Muscle layer of duodenum (tissue), 2 donors: ENCODE measurements around the gene SVOP.
"Not testable (repeated sequence)": the region's sequence is repeated elsewhere in the genome, so short reads cannot be mapped to it uniquely, and the experiment has no call there.

Experiments
- H3K27ac ChIP-seq: one replicate; pipeline ENCODE4 v1.7.0; 2013; ENCODE audit warnings: mild to moderate bottlenecking, low read length
- H3K27me3 ChIP-seq: one replicate; pipeline ENCODE4 v1.7.0; 2013; ENCODE audit warnings: low read depth, mild to moderate bottlenecking, control low read depth, low read length
- H3K36me3 ChIP-seq, 2 donors: one replicate each; pipeline ENCODE4 v1.7.0; 2013; ENCODE audit warnings: low read length in 2 of 2, control low read depth in 1 of 2, mild to moderate bottlenecking in 1 of 2; ENCODE audit not compliant: insufficient read depth in 2 of 2, control insufficient read depth in 1 of 2
- H3K4me1 ChIP-seq, 2 donors: one replicate each; pipeline ENCODE4 v1.7.0; 2013; ENCODE audit warnings: low read length in 2 of 2, mild to moderate bottlenecking in 2 of 2, control low read depth in 1 of 2, moderate library complexity in 1 of 2; ENCODE audit not compliant: insufficient read depth in 2 of 2, control insufficient read depth in 1 of 2
- H3K4me3 ChIP-seq, 2 donors: one replicate each; pipeline ENCODE4 v1.7.0; 2013; ENCODE audit warnings: low read length in 2 of 2, low read depth in 1 of 2, mild to moderate bottlenecking in 1 of 2
- H3K9me3 ChIP-seq, 2 donors: one replicate each; pipeline ENCODE4 v1.7.0; 2013; ENCODE audit warnings: low read length in 2 of 2, control low read depth in 1 of 2, mild to moderate bottlenecking in 1 of 2; ENCODE audit not compliant: control insufficient read depth in 1 of 2
- donor health status: healthy.

SVOP gene

DNA sequence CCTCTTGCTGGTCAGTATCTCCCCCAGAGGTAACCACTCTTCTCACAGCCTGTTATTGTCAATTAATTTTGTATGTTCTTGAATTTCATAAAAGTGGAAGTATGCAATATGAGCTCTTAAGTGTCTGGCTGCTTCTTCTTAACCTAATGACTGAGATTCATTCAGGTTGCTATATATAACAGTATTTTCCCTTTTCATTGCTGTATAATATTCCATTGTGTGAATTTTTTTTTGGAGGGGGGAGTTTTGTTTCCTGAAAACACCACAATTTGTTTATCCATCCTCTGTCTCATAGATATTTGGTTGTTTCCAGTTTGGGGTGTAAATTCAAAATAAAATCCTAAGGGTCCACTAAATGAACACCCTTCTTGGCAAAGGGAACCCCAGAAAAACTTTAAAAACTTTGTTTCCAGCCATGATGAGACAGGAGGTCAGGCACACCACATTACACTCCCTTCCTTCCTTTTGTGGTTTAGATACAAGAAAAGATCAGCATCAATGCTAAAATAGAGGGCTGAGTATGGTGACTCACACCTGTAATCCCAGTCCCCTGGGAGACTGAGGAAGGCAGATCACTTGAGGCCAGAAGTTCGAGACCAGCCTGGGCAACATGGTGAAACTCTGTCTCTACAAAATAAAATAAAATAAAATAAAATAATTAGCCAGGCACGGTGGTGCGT, 145.0 kb downstream of the SVOP start:
- Histone ChIP-seq H3K27me3 (no peaks in the 10 kb centered on the region), H3K36me3 (no peaks in the 10 kb centered on the region), H3K27ac (no peak overlapping the region), H3K9me3 (no peaks in the 10 kb centered on the region), H3K4me1 (no peaks in the 10 kb centered on the region), H3K4me3 (no peak overlapping the region)

DNA sequence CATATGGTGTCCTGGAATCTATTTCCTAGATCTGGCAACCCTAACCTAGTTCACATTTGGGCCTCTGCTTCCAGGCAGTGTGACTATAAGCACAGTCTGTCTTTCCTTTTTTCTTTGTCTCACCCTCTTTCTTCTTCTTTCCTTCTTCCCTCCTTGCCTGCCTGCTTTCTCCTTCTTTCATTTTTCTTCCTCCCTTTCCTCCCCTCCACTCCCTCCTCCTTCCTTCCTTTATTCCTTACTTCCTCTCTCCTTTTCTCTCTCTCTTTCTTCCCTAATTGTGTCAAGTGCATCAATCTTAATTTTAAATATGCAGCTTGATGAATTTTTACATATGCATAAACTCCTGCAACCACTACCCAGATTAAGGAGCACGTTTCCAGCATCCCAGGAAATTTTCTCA, 145.6 kb downstream of the SVOP start:
- H3K27me3 ChIP-seq = no peaks in the 10 kb centered on the region
- no peak overlapping the region for H3K4me3 ChIP-seq
- no peak overlapping the region for H3K27ac ChIP-seq
- no peaks in the 10 kb centered on the region for H3K36me3 ChIP-seq
- no peaks in the 10 kb centered on the region for H3K4me1 ChIP-seq
- H3K9me3 ChIP-seq = no peaks in the 10 kb centered on the region

GRCh38 chr12:108868781-108869180, 152.1 kb downstream of the SVOP start:
- H3K4me1 ChIP-seq = no peaks in the 10 kb centered on the region
- no peaks in the 10 kb centered on the region for H3K36me3 ChIP-seq
- H3K27me3 ChIP-seq = no peaks in the 10 kb centered on the region
- H3K27ac ChIP-seq = no peak overlapping the region
- no peaks in the 10 kb centered on the region for H3K9me3 ChIP-seq
- no peak overlapping the region for H3K4me3 ChIP-seq

DNA sequence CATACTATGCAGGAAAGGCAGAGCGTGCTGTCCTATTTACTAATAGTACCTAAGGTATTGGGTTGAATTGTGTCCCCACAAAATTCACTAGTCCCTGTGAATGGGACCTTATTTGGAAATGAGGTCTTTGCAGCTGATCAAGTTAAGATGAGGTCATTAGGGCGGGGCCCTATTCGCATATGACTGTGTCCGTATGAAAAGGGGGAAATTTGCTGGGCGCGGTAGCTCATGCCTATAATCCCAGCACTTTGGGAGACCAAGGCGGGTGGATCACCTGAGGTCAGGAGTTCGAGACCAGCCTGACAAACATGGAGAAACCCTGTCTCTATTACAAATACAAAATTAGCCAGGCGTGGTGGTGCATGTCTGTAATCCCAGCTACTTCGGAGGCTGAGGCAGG, 154.8 kb downstream of the SVOP start:
- not testable (repeated sequence) for H3K4me3 ChIP-seq, H3K27ac ChIP-seq, H3K36me3 ChIP-seq, H3K4me1 ChIP-seq, H3K27me3 ChIP-seq, H3K9me3 ChIP-seq

DNA sequence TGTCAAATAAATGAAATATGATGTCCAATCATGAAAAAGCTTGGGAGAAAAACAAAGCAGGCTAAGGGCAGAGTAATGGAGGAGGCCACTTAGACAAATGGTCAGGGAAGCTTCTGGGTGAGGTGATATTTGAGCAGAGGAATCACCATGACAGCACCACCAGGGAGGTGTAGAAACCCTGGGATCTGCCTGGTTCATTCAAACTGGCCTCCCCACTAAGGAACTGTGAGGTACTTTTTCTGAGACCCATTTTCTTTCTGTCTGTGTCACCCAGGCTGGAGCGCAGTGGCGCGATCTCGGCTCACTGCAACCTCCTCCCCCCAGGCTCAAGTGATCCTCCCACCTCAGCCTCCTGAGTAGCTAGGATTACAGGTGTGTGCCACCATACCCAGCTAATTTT, 155.7 kb downstream of the SVOP start:
- peaks cover 3 to 6% of the 10 kb centered on the region in 2 donors for H3K4me1 ChIP-seq
- no peak overlapping the region for H3K4me3 ChIP-seq
- no peak overlapping the region for H3K27ac ChIP-seq
- H3K9me3 ChIP-seq = peaks cover 0 to 3% of the 10 kb centered on the region in 2 donors
- no peaks in the 10 kb centered on the region for H3K27me3 ChIP-seq
- H3K36me3 ChIP-seq = no peaks in the 10 kb centered on the region

GRCh38 chr12:108862588-108862959, 158.3 kb downstream of the SVOP start:
- no peak overlapping the region for H3K4me3 ChIP-seq
- peaks cover 13 to 19% of the 10 kb centered on the region in 2 donors for H3K4me1 ChIP-seq
- H3K36me3 ChIP-seq = no peaks in the 10 kb centered on the region
- H3K9me3 ChIP-seq = peaks cover 0 to 3% of the 10 kb centered on the region in 2 donors
- no peaks in the 10 kb centered on the region for H3K27me3 ChIP-seq
- H3K27ac ChIP-seq = no peak overlapping the region

GRCh38 chr12:108861878-108862587, 158.8 kb downstream of the SVOP start:
- no peak overlapping the region for H3K4me3 ChIP-seq
- H3K27ac ChIP-seq = no peak overlapping the region
- peaks cover 0 to 3% of the 10 kb centered on the region in 2 donors for H3K9me3 ChIP-seq
- peaks cover 0 to under 1% of the 10 kb centered on the region in 2 donors for H3K36me3 ChIP-seq
- no peaks in the 10 kb centered on the region for H3K27me3 ChIP-seq
- peaks cover 13 to 19% of the 10 kb centered on the region in 2 donors for H3K4me1 ChIP-seq

GRCh38 chr12:108860443-108860842, 160.4 kb downstream of the SVOP start:
- peaks cover 0 to 3% of the 10 kb centered on the region in 2 donors for H3K9me3 ChIP-seq
- H3K36me3 ChIP-seq = peaks cover 0 to 7% of the 10 kb centered on the region in 2 donors
- H3K27ac ChIP-seq = no peak overlapping the region
- no peaks in the 10 kb centered on the region for H3K27me3 ChIP-seq
- H3K4me1 ChIP-seq = peaks cover 13 to 27% of the 10 kb centered on the region in 2 donors
- no peak overlapping the region for H3K4me3 ChIP-seq

- Histone ChIP-seq H3K9me3 (peaks cover 0 to 3% of the 10 kb centered on the region in 2 donors), H3K27me3 (no peaks in the 10 kb centered on the region), H3K4me3 (no peak overlapping the region), H3K27ac (no peak overlapping the region), H3K36me3 (peaks cover 0 to 7% of the 10 kb centered on the region in 2 donors), H3K4me1 (peaks cover 13 to 28% of the 10 kb centered on the region in 2 donors)
These were observed 161.0 kb downstream of the SVOP start for GRCh38 chr12:108859923-108860291.

DNA sequence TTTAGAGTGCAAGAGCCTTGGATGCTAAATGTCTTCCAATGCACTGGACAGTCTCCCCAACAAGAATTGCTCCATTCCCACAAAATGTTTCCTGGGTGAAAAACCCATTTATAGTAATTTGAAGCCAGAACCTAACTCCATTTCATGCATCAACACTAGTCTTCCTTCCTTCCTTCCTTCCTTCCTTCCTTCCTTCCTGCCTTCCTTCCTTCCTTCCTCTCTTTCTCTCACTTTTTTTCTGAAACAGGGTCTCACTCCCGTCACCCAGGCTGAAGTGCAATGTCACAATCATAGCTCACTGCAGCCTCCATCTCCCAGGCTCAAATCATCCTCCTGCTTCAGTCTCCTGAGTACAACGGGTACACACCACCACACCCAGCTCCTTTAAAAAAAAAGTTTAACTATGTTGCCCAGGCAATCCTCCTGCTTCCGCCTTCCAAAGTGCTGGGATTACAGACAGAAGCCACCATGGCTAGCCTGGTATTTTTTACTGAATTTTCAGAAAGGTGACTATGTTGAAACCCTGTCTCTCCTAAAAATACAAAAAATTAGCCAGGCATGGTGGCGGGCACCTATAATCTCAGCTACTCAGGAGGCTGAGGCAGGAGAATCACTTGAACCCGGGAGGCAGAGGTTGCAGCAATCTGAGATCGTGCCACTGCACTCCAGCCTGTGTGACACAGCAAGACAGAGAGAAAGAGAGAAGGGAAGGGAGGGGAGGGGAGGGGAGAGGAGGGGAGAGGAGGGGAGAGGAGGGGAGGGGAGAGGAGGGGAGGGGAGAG, 161.5 kb downstream of the SVOP start:
- not testable (repeated sequence) for H3K4me3 ChIP-seq
- peaks cover 17 to 28% of the 10 kb centered on the region in 2 donors for H3K4me1 ChIP-seq

DNA sequence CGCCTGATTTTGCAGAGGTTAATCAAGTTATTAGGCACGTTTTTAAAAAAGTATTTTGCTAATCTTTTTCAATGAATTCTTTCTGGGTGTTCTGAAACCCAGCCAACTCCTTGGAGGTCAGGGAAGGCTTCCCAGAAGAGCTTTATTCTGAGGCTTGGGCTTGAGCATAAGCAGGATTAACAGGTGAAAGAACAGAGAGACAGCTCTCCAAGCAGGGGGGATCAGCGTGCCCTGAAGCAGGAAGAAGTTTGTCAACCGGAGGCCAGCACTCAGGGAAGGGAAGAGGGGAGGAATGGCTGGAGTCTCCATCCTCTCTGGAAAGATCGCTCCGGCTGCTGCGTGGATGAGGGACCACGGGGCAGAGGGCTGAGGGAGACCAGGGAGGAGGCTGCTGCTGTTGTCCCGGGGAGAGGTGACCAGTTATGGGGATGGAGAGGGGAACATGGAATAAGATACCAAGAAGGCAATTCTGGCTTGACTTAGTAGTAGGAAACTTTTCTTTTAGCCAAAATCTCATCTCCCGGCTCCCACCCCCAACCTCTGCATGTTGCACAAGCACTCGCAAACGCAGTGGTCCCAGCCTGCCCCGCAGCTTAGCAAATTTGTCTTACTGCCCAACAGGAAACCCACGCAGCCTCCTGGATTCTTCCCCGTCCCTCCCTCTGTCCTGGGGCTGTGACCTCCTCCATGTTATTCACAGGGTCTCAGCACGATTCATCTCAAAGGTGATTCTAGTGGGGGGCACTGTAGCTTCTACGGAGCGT, 162.4 kb downstream of the SVOP start:
- H3K36me3 ChIP-seq = peaks cover 0 to 10% of the 10 kb centered on the region in 2 donors
- peaks cover 17 to 28% of the 10 kb centered on the region in 2 donors for H3K4me1 ChIP-seq
- peaks cover 0 to 3% of the 10 kb centered on the region in 2 donors for H3K9me3 ChIP-seq
- peak overlapping the region; percentile 74 for H3K27ac ChIP-seq
- H3K4me3 ChIP-seq = peak overlapping the region; percentile 56 to 70
- no peaks in the 10 kb centered on the region for H3K27me3 ChIP-seq

More for the DNA sequence above, 161.5 kb downstream of the SVOP start:
- peak overlapping the region; percentile 74 for H3K27ac ChIP-seq
- not testable (repeated sequence) for H3K36me3 ChIP-seq, H3K27me3 ChIP-seq, H3K9me3 ChIP-seq
